Myometrial cell (primary cell): ENCODE measurements around the gene UQCRQ. TPM values are rescaled to one million over a fixed set of nuclear protein-coding genes. Genes with fewer than 3 reads are reported as not detected.

Experiments
- total RNA-seq: library from RNA; depleted of rRNA; stranded (reverse); fragments of >200 nt; gene quantifications from 2 replicates; pipeline ENCODE4 v1.2.3, GENCODE V29; 2015

UQCRQ gene
- 185 and 209 TPM in 2 replicates for total RNA-seq

DNA sequence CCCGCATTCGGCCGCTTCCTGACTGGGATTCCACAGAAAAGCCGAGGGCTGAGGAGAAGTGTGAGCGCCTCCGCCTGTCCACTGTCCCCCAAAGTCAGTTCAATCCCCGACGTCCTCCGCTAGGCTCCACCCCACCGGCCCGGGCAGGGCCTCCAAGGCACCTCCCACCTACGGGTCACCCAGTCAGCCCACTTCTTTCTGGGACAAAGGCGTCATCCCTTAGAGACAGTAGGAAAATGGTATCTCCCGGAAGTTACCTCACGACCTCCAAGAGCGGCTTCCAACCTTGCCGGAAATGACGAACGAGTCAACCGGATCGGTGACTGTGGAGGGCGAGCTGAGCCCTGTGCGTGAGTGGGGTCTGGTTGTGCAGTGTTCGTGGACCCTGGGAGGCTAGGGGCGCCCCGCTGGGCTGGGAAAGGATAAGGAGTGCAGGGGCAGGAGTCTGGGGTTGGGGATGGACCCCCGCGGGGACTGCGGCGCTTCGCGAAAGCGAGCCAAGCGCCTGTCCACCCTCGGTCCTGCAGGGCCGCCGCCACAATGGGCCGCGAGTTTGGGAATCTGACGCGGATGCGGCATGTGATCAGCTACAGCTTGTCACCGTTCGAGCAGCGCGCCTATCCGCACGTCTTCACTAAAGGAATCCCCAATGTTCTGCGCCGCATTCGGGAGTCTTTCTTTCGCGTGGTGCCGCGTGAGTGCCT, at the start of gene UQCRQ, which contains the start of gene GDF9:
TSS of gene UQCRQ (plus strand) at position 301 of the 704 bp plus-strand sequence. CDS start at position 541, 240 bp downstream.
TSS of gene GDF9 (minus strand) at position 128 of the 704 bp plus-strand sequence. CDS start 1,936 bp downstream, outside the sequence.

DNA sequence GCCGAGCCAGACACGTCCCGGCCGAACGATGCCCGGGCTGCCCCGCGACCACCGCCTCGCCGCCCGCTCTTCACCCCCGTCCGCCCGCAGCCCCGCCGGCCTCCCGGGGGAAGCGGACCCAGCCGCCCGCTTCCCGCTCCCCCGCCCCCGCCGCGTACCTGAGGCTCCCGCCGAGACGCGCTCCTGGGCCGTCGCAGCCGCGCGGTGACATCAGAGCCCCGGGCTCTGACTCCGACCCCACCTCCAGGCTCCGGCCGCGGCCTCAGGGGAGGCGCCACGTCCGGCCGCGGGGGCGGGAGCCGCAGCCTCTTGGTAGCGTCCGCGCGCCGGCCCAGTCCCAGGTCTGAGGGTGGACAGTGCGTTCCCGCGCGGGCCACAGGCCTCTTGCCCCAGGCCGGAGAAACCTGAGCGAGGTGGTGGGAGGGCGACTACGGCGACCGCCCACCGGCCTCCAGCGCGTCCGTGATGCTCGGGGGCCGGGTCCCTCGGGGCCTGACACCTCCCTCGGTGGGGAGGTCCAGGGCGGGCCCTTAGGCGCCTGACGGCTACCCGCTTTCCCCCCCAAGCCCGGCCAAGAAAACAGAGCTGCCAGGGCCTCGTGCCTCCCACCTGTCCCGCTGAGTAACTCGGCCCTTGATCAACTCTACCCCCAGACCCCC, 35.9 kb upstream of the UQCRQ start, which contains the start of gene SHROOM1:
TSS of gene SHROOM1 (minus strand) at position 212 of the 659 bp plus-strand sequence. CDS start 4,507 bp downstream, outside the sequence.

DNA sequence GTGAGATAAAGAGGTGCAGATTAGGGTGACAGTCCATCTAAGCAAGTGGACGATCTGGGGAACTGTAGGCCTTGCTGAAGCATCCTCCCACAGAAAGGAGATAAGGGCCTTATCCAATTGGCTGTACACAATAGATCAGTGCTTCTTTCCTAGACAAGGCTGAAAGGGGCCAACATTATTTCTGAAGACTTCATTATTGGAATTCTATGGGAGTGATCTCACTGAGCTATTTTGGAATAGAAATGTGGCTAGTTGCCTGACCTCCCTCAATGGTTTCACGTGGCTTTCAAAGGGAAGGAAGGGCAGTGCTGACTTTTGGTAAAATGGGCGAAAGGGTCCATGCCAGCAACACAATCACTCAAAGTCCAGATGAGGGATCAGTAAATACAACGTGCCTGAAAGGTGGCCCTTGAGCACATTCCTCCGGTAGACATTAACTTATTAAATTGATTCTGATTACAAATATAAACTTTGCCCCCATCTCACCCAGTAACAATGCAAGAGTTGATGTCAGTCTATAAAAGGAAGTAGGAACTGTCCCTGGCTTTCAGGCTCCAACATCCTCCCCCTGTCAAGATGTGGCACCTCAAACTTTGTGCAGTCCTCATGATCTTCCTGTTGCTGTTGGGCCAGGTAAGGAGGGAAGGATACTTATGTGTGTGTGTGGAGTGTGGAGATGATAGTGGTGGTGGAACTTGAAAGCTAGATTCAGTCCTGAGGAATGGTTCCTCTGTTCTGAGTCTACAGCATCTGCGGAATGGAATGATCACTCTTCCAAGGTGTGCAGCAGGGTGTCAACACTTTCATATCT, 6.9 kb downstream of the UQCRQ start, which contains the start of gene LEAP2:
TSS of gene LEAP2 (plus strand) at position 550 of the 811 bp plus-strand sequence. CDS start at position 577, 27 bp downstream.

Other genes starting within 250 kb of the UQCRQ start
- gene IL13, start 208.5 kb upstream of the UQCRQ start, total RNA-seq = not detected in 2 replicates
- not detected in 2 replicates for gene IL4, start 192.7 kb upstream of the UQCRQ start, total RNA-seq
- gene KIF3A, start 129.1 kb upstream of the UQCRQ start, total RNA-seq = 3.9 and 4.9 TPM in 2 replicates
- gene CCNI2, start 119.2 kb upstream of the UQCRQ start, total RNA-seq = not detected in 2 replicates
- 40.9 and 45.4 TPM in 2 replicates for gene SEPTIN8, start 89.4 kb upstream of the UQCRQ start, total RNA-seq
- gene SOWAHA, start 53.3 kb upstream of the UQCRQ start, total RNA-seq = under 0.01 TPM in 1 of 2 replicates, not detected in the other
- gene SHROOM1, start 36.0 kb upstream of the UQCRQ start, total RNA-seq = 15.6 and 16.7 TPM in 2 replicates
- 0.18 TPM in 1 of 2 replicates, not detected in the other for gene GDF9, start 173 bp upstream of the UQCRQ start, total RNA-seq
- 1.6 TPM in 1 of 2 replicates, not detected in the other for gene LEAP2, start 7.0 kb downstream of the UQCRQ start, total RNA-seq
- gene AFF4, start 97.0 kb downstream of the UQCRQ start, total RNA-seq = 25.7 and 35.8 TPM in 2 replicates
- 7.6 and 61.4 TPM in 2 replicates for gene ZCCHC10, start 159.9 kb downstream of the UQCRQ start, total RNA-seq
- 107 and 126 TPM in 2 replicates for gene HSPA4, start 185.4 kb downstream of the UQCRQ start, total RNA-seq